Mesendoderm (in vitro differentiated cells): ENCODE measurements around the gene LRIG3.

Source experiments
- DNase-seq: peaks from one replicate; pipeline ENCODE4 v3.0.0; 2013
- H2AK5ac ChIP-seq: 2 replicates; pipeline ENCODE4 v1.6.1; 2013; ENCODE audit warnings: low read length, inconsistent platforms
- H2BK120ac ChIP-seq: 2 replicates; pipeline ENCODE4 v1.6.1; 2013; ENCODE audit warnings: low read depth, mild to moderate bottlenecking, low read length, moderate library complexity, mixed read lengths
- H2BK15ac ChIP-seq: replicated peaks from 2 replicates; pipeline ENCODE4 v1.6.1; 2013; ENCODE audit warnings: low read depth, mild to moderate bottlenecking, moderate library complexity
- H2BK5ac ChIP-seq: 2 replicates; pipeline ENCODE4 v1.6.1; 2013; ENCODE audit warnings: low read length, inconsistent platforms
- H3K18ac ChIP-seq: 2 replicates; pipeline ENCODE4 v1.6.1; 2013; ENCODE audit warnings: mild to moderate bottlenecking, low read length, mixed read lengths
- H3K23ac ChIP-seq: one replicate; pipeline ENCODE4 v1.6.1; 2013; ENCODE audit warnings: low read length
- H3K27ac ChIP-seq: 2 replicates; pipeline ENCODE4 v1.5.1; 2013; ENCODE audit warnings: low read depth, mild to moderate bottlenecking, inconsistent platforms, low read length, moderate library complexity
- H3K27me3 ChIP-seq: 2 replicates; pipeline ENCODE4 v1.6.1; 2013; ENCODE audit warnings: low read length, control low read depth, mild to moderate bottlenecking, inconsistent platforms; ENCODE audit not compliant: insufficient read depth, poor library complexity
- H3K36me3 ChIP-seq: 2 replicates; pipeline ENCODE4 v1.6.1; 2013; ENCODE audit warnings: low read length, inconsistent platforms; ENCODE audit not compliant: control insufficient read depth, insufficient read depth
- H3K4ac ChIP-seq: one replicate; pipeline ENCODE4 v1.6.1; 2013; ENCODE audit warnings: low read depth, mild to moderate bottlenecking, low read length, moderate library complexity
- H3K4me1 ChIP-seq: 2 replicates; pipeline ENCODE4 v1.6.1; 2013; ENCODE audit warnings: low read depth, low read length, inconsistent platforms; ENCODE audit not compliant: control insufficient read depth
- H3K4me2 ChIP-seq: 2 replicates; pipeline ENCODE4 v1.6.1; 2013; ENCODE audit warnings: low read length
- H3K4me3 ChIP-seq: 2 replicates; pipeline ENCODE4 v1.5.1; 2013; ENCODE audit warnings: mild to moderate bottlenecking, low read length
- H3K56ac ChIP-seq: one replicate; pipeline ENCODE4 v1.6.1; 2013; ENCODE audit warnings: low read length
- H3K79me1 ChIP-seq: 2 replicates; pipeline ENCODE4 v1.6.1; 2013; ENCODE audit warnings: low read length, inconsistent platforms
- H3K79me2 ChIP-seq: 2 replicates; pipeline ENCODE4 v1.6.1; 2013; ENCODE audit warnings: mild to moderate bottlenecking, low read length; ENCODE audit not compliant: control insufficient read depth, insufficient read depth
- H3K9ac ChIP-seq: 2 replicates; pipeline ENCODE4 v1.6.1; 2013; ENCODE audit warnings: low read length, inconsistent platforms
- H4K5ac ChIP-seq: one replicate; pipeline ENCODE4 v1.6.1; 2013; ENCODE audit warnings: low read length
- H4K8ac ChIP-seq: one replicate; pipeline ENCODE4 v1.6.1; 2013; ENCODE audit warnings: low read depth, mild to moderate bottlenecking, control low read depth, low read length, moderate library complexity
- WGBS: extraction: QIAGEN DNeasy Blood & Tissue Kit; methylation state at CpG from one replicate; pipeline ENCODE4 v1.1.7; 2013; ENCODE audit warnings: low lambda C conversion rate, missing lambda C conversion rate; ENCODE audit not compliant: insufficient coverage; ENCODE audit errors: extremely low coverage; 5-methylcytosine and 5-hydroxymethylcytosine counted together

LRIG3 gene

GRCh38 chr12:58917699-58918468, 2.4 kb downstream of the LRIG3 start:
- Histone ChIP-seq H3K4ac (no peak overlapping the region), H2BK120ac (no peak overlapping the region), H3K4me1 (peaks cover 6% of the 10 kb centered on the region), H2BK5ac (no peak overlapping the region), H3K36me3 (no peaks in the 10 kb centered on the region), H3K56ac (no peak overlapping the region), H3K9ac (no peak overlapping the region), H3K79me1 (peaks cover 5% of the 10 kb centered on the region), H3K27me3 (no peaks in the 10 kb centered on the region), H2AK5ac (no peak overlapping the region), H3K27ac (no peak overlapping the region), H3K4me3 (no peak overlapping the region), H3K4me2 (no peak overlapping the region), H3K79me2 (peaks cover 23% of the 10 kb centered on the region), H3K23ac (no peak overlapping the region), H2BK15ac (peak overlapping the region; percentile 36), H4K8ac (no peak overlapping the region), H3K18ac (no peak overlapping the region), H4K5ac (no peak overlapping the region)
- 100% methylated on average over 3 of the region's 5 CpGs for WGBS
- DNase-seq: no peak

- Histone ChIP-seq H2AK5ac (no peak overlapping the region), H3K79me1 (peaks cover 5% of the 10 kb centered on the region), H3K79me2 (peaks cover 23% of the 10 kb centered on the region), H3K27me3 (no peaks in the 10 kb centered on the region), H2BK5ac (no peak overlapping the region), H2BK120ac (no peak overlapping the region), H3K36me3 (no peaks in the 10 kb centered on the region), H3K23ac (no peak overlapping the region), H3K4me3 (no peak overlapping the region), H3K27ac (no peak overlapping the region), H3K4me2 (peak overlapping the region; percentile 32), H3K56ac (peak overlapping the region; percentile 49), H3K4me1 (peaks cover 6% of the 10 kb centered on the region), H4K8ac (no peak overlapping the region), H2BK15ac (no peak overlapping the region), H3K4ac (no peak overlapping the region), H4K5ac (no peak overlapping the region), H3K18ac (no peak overlapping the region), H3K9ac (peak overlapping the region; percentile 31)
- WGBS: no CpG with 5 or more reads among the region's 6 CpGs
- DNase-seq: peak; percentile 21
Observed at GRCh38 chr12:58916921-58917511, 3.3 kb downstream of the LRIG3 start.

GRCh38 chr12:58916161-58916621, 4.1 kb downstream of the LRIG3 start:
- WGBS: no CpG with 5 or more reads among the region's 2 CpGs

GRCh38 chr12:58915634-58916033, 4.7 kb downstream of the LRIG3 start:
- DNase-seq: no peak
- Histone ChIP-seq H3K27me3 (no peaks in the 10 kb centered on the region), H3K4me3 (no peak overlapping the region), H3K56ac (peak overlapping the region; percentile 65), H2BK5ac (no peak overlapping the region), H3K4ac (no peak overlapping the region), H3K4me2 (no peak overlapping the region), H3K9ac (peak overlapping the region; percentile 46), H3K79me1 (peaks cover 6% of the 10 kb centered on the region), H3K23ac (no peak overlapping the region), H2BK120ac (no peak overlapping the region), H2BK15ac (no peak overlapping the region), H3K18ac (no peak overlapping the region), H2AK5ac (no peak overlapping the region), H4K5ac (no peak overlapping the region), H3K36me3 (no peaks in the 10 kb centered on the region), H4K8ac (no peak overlapping the region), H3K79me2 (peaks cover 23% of the 10 kb centered on the region), H3K27ac (no peak overlapping the region), H3K4me1 (peaks cover 5% of the 10 kb centered on the region)
- WGBS: no CpG with 5 or more reads among the region's 4 CpGs

More at GRCh38 chr12:58916161-58916621, 4.1 kb downstream of the LRIG3 start:
- H2BK5ac ChIP-seq: no peak overlapping the region
- no peak overlapping the region for H2AK5ac ChIP-seq
- H3K4me3 ChIP-seq: no peak overlapping the region
- no peak overlapping the region for H3K27ac ChIP-seq
- H4K8ac ChIP-seq: no peak overlapping the region
- DNase-seq: no peak
- no peak overlapping the region for H2BK15ac ChIP-seq
- H3K18ac ChIP-seq: no peak overlapping the region
- H3K56ac ChIP-seq: no peak overlapping the region
- peak overlapping the region; percentile 70 for H3K4ac ChIP-seq
- H3K27me3 ChIP-seq: no peaks in the 10 kb centered on the region
- H3K79me1 ChIP-seq: peaks cover 5% of the 10 kb centered on the region
- no peak overlapping the region for H2BK120ac ChIP-seq
- no peak overlapping the region for H4K5ac ChIP-seq
- no peak overlapping the region for H3K4me2 ChIP-seq
- H3K4me1 ChIP-seq: peaks cover 6% of the 10 kb centered on the region
- no peaks in the 10 kb centered on the region for H3K36me3 ChIP-seq
- no peak overlapping the region for H3K23ac ChIP-seq
- peaks cover 23% of the 10 kb centered on the region for H3K79me2 ChIP-seq
- H3K9ac ChIP-seq: no peak overlapping the region

- no CpG with 5 or more reads among the region's 2 CpGs for WGBS
- no peak overlapping the region for H3K4me3 ChIP-seq
- no peak overlapping the region for H3K27ac ChIP-seq
Observed at GRCh38 chr12:58915037-58915436, 5.3 kb downstream of the LRIG3 start.

More at GRCh38 chr12:58915037-58915436, 5.3 kb downstream of the LRIG3 start:
- Histone ChIP-seq H3K4me1 (peaks cover 5% of the 10 kb centered on the region), H3K4me2 (no peak overlapping the region), H3K9ac (no peak overlapping the region), H3K56ac (no peak overlapping the region), H4K8ac (no peak overlapping the region), H3K18ac (no peak overlapping the region), H3K27me3 (no peaks in the 10 kb centered on the region), H2BK120ac (no peak overlapping the region), H3K79me2 (peaks cover 23% of the 10 kb centered on the region), H3K79me1 (peaks cover 7% of the 10 kb centered on the region), H4K5ac (no peak overlapping the region), H3K23ac (no peak overlapping the region), H3K4ac (no peak overlapping the region), H2AK5ac (no peak overlapping the region), H2BK5ac (no peak overlapping the region), H3K36me3 (no peaks in the 10 kb centered on the region), H2BK15ac (no peak overlapping the region)
- no peak for DNase-seq
